GM18498 (cell line): Measurements from ENCODE around the gene PRPSAP1.
"Not testable (repeated sequence)": the region's sequence is repeated elsewhere in the genome, so short reads cannot be mapped to it uniquely, and the experiment has no call there.

Experiments
- ATAC-seq: cut with Tn5 transposase; IDR thresholded peaks from one replicate; pipeline ENCODE4 v1.9.1; 2021; ENCODE audit warnings: mild to moderate bottlenecking, moderate library complexity; ENCODE audit not compliant: unreplicated experiment

PRPSAP1 gene

DNA sequence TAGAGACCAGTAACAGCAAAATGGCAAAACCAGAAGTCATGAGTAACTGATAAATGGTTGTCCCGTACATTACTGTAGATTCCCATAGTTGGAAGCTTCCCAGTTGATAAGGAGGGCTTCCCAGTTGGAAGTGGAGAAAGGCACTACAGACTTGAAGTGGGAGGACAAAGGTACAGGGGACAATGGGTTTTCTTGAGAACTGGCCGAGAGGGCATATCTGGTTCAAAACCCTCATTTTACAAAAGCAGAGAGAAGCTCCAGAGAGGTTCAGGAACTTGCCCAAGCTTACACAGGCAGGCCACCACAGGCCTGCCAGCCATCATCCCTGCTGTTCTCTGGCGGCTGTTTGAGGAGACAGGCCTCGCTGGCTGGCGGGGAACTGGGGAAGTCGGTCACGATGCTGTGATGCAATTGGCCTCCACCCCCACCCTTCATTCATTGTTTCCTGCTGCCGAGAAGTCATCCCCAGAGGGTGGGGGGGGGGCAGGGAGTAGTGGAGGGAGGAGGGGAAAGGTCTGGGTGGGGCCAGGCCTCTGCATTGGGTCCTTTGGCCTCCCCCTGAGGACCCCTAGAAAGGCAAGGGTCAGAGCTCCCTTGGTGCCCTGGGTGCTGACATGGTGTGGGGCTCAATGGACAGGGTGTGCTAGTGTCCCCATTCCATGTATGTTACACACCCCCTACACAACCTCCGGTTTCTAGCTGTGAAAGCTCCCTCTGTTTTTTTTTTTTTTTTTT lies 85.5 kb downstream of the PRPSAP1 start:
- ATAC-seq = no peak

DNA sequence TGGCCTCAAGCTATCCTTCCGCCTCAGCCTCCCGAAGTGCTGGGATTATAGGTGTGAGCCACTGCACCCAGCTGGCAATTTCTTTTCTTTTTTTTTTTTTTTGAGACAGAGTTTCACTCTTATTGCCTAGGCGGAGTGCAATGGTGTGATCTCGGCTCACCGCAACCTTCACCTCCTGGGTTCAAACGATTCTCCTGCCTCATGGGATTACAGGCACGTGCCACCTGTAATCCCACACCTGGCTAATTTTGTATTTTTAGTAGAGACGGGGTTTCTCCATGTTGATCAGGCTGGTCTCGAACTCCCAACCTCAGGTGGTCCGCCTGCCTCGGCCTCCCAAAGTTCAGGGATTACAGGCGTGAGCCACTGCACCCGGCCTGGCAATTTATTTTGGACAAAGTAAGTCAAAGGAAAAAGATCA lies 86.1 kb downstream of the PRPSAP1 start:
- not testable (repeated sequence) for ATAC-seq

DNA sequence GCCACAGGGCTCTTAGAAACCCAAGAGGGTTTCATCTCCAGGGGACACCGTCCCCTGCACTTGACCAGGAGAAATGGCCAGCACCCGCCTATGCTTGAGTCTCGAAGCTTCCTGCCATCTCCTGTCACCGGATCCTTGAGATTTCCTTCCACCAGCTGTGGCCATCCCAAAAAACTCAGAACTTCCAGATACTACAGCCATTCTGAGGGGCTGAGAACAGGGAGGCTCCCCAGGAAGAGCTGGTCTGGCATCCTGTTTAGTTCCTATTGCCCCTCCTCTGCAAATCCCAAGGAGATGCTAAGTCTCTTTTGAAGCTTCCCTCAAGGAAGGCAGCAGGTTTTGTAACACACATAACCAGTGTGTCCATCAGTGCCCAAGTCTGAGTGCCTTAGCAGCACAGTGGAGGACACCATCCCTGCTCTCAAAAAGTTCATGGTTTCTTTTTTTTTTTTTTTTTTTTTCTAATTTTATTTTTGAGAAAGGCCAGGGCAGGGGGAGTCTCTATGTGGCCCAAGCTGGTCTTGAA lies 86.6 kb downstream of the PRPSAP1 start:
- no peak for ATAC-seq

DNA sequence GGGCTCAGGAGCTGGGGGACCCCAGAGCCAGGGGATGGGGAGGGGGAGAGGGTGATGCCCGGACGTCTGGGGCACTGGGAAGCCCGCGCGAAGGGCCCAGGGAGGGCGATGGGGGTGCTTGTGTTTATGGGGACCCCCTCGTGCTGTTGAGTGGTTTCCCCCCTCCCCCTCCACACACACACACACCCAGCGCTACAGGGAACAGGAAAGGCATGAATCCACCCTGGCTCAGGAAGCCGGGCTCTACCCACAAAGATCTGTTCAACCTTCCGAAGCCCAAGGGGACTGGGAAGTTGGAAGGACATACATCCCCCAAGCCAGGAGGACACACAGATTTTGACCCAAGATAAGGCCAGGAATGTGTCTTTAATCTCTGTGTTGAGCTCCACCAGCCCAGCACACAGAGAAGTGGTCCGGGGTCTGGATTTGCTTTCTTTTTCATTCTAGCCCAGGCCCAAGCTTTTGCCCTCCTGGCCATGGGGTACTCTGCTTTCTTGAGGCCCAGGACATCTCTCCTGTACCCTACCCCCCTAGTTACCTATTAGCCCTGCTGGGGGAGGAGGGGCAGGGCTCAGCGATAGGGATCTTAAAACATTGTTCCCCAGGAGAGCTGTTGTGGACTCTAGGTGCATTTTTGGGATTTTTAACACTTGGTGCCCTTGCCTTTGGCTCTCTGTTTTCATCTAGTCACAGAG lies 87.3 kb downstream of the PRPSAP1 start:
- no peak for ATAC-seq

DNA sequence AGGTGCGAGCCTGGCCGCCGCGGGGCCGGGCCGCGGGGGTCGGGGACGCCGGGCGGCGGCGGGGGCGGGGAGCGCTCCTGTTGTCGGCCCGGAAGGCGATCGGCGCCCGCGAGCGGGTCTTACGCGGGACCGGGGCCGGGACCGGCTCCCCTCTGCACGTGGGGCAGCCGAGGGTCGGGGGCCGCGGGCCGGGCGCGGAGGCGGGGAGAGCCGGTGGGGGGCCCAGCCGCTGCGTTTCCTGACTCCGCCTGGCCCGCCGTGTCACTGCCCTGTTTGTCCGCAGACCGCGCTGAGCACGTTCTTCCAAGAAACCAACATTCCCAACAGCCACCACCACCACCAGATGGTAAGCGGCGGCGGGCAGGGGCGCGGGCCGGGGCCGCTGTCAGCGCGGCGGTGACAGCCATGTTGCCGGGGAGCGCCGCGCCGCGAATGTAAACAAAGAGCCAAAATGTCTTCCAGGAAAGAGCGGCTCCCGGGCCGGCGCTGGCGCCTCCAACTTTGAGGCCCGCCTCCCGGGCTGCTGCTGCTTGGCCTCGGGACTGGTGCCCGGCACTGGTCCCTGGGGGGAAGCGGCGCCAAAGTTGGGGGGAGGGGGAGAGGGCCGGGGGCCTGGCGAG lies 88.0 kb downstream of the PRPSAP1 start:
- ATAC-seq = peak; percentile 6

DNA sequence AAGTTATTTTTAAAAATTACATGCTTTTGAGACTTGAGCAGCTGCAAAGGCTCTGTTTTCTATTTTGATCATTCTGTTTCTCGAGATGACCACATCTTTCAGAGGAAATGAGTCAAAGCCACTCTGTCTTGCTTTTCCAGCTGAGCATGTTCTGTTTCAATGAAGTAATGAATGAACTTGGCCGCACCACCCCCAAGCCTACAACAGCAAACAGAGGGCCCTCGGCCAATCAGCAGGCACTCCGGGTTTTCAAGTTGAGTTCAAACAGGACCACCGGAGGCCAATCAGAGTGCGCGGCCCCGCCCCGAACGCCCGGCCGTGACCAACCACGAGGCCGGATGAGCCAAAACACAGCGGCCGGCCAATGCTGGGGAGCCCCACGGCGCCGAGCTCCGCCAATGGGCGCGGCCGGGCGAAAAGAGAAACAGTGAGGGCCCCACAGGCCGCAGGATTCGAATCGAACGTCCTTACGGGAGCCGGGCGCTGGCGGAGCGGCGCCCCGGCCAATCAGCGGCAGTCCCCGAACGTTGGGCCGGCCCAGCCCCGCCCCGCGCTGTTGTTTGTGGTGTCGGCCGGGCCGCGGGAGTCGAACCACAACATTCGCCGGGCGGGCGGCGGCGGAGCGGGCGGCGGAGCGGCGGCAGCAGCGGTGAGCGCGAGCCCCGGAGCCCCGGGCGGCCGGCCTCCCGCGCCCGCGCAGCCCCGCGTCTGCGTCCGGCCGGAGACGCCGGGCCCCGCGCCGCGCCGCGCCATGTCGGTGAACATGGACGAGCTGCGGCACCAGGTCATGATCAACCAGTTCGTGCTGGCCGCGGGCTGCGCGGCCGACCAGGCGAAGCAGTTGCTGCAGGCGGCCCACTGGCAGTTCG lies 88.7 kb downstream of the PRPSAP1 start, which contains the start of gene UBALD2:
UBALD2 (plus strand) TSS at position 594 of the 869 bp plus-strand sequence; CDS start at position 752, 158 bp downstream.
- ATAC-seq = peak; percentile 79

DNA sequence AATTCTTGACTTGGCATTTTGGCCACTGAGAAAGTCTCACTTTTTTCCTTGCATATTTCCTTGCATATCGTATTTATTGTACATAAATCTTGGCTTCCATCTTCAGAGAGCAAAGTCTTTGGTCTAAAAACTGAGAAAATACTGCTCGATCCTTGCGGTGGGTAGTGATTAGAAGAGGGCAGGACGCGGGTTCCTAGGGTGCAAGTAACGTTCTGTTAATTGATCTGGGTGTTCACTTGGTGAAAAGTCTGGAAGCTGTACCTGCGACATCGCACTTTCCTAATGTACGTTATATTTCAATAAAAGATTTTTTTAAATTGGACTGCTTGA lies 89.3 kb downstream of the PRPSAP1 start:
- no peak for ATAC-seq

DNA sequence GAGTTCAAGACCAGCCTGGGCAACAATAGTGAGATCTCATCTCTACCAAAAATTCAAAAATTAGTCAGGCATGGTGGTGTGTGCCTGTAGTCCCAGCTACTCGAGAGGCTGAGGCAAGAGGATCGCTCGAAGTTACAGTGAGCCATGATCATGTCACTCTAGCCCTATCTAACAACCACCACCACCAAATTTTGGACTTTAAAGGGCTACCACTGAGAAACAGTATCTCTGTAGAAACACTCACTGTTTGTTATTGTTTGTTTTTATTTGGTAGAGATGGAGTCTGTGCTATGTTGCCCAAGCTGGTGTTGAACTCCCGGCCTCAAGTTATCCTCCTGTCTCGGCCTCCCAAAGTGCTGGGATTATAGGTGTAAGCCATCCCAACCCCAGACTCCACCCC lies 89.8 kb downstream of the PRPSAP1 start:
- ATAC-seq = no peak

DNA sequence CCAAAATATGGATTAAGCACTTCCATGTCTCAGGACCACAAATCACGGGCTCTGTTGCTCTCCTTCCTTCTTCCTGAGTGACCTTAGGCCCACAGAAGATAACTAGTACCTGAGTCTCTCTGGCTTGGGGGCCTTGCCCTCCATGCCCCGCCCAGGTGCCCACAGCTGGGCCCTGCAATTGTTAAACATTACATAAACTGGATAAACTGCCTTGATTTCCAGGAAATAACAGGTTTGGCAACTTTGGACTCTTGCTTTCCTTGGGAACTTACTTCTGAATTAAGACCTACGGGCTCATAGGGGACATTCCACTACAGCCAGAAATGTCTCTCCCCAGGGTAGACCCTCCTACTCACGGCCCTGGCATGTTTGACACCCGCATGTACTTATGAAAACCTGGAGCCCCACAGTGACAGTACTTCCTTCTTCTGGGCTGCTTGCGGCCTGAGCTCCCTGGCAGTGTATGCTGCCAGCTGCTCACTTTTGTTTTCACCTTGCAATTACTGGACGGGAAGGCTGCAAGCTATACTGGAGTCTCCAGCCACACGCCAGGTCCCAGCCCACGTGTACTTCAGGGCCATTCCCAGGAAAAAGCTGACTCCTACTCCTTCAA lies 90.9 kb downstream of the PRPSAP1 start:
- ATAC-seq = no peak

DNA sequence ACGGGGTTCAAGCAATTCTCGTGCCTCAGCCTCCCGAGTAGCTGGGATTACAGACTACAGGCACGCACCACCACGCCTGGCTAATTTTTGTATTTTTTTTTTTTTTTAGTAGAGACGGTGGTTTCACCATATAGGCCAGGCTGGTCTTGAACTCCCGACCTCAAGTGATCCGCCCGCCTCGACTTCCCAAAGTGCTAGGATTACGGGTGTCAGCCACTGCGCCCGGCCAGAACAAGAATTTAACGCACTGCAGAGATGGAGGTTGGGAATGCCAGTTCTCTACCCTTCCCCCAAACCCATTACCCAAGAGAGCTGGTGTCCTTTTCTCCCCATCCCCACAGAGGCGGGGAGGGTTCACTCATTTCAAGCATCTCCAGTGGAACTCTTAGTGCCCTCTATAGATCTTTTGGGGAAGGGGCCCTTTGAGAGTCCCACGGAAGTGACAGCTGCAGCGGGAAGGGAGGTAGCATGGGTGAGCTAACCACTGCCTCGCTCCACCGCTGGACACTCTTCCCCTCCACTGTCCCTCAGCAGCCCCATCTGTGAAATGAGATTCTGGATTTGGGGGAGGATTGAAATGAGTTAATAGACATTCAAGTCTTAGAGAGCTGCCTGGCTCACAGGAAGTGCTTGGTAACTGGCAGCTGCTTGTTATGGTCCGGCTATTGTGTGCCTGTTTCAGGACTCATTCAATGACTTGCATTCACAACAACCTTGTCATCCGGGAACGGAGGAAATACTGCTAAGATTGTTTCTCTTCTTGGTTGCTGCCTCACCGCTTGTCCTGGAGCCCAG lies 92.1 kb downstream of the PRPSAP1 start:
- no peak for ATAC-seq

DNA sequence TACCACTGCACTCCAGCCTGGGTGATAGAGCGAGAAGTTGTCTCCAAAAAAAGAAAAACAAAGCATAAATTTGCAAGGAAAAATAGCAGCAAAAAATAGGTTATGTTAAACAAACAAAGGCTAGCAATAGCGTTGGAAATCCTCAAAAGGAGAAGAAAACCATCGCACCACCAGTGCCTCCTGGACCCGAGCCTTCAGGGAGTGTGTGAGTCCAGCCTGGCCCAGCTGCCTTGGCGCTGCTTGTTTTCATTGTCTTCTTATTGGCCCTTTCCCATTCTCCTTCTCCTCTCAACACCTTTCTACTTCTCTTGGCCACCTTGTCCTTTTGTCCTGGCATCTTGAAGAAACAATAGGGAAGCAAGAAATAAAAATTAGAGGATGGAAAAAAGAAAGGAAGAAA lies 93.0 kb downstream of the PRPSAP1 start:
- ATAC-seq = no peak

DNA sequence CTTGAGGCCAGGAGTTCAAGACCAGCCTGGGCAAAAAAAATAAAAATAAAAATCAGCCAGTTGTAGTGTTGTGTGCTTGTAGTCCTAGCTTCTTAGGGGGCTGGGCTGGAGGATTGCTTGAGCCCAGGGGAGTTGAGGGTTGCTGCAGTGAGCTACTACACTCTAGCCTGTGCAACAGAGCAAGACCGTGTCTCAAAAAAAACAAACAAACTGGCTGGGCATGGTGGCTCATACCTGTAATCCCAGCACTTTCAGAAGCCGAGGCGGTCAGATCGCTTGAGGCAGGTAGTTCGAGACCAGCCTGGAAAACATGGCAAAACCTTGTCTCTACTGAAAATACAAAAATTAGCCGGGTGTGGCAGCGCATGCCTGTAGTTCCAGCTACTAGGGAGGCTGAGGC lies 93.5 kb downstream of the PRPSAP1 start:
- no peak for ATAC-seq
